GM19099 (cell line): Measurements from ENCODE around the gene CHST15.

Experiments used
- POLR2A ChIP-seq: IDR thresholded peaks from 3 replicates; pipeline ENCODE4 v1.6.1; 2011; ENCODE audit warnings: low read depth; ENCODE audit not compliant: insufficient read length; ENCODE audit errors: extremely low read depth

The CHST15 gene

GRCh38 chr10:124081547-124082140, 11.8 kb downstream of the CHST15 start:
- TF ChIP-seq POLR2A, result no peak

GRCh38 chr10:124079864-124080263, 13.5 kb downstream of the CHST15 start:
- no peak for TF ChIP-seq POLR2A

GRCh38 chr10:124078714-124079113, 14.7 kb downstream of the CHST15 start:
- no peak for TF ChIP-seq POLR2A

- no peak for TF ChIP-seq POLR2A
These were observed 15.4 kb downstream of the CHST15 start for GRCh38 chr10:124078028-124078427.

GRCh38 chr10:124077208-124077993, 16.0 kb downstream of the CHST15 start:
- no peak for TF ChIP-seq POLR2A

GRCh38 chr10:124076148-124076733, 17.2 kb downstream of the CHST15 start:
- no peak for TF ChIP-seq POLR2A

- TF ChIP-seq POLR2A, result no peak
These were observed 18.0 kb downstream of the CHST15 start for GRCh38 chr10:124075231-124075955.

- TF ChIP-seq POLR2A, result no peak
These were observed 18.8 kb downstream of the CHST15 start for GRCh38 chr10:124074501-124075109.

- no peak for TF ChIP-seq POLR2A
These were observed 19.4 kb downstream of the CHST15 start for GRCh38 chr10:124073978-124074377.

- TF ChIP-seq POLR2A, result no peak
These were observed 20.9 kb downstream of the CHST15 start for GRCh38 chr10:124072541-124072940.

GRCh38 chr10:124072106-124072505, 21.3 kb downstream of the CHST15 start:
- TF ChIP-seq POLR2A, result no peak

GRCh38 chr10:124071141-124071540, 22.3 kb downstream of the CHST15 start:
- TF ChIP-seq POLR2A, result no peak

GRCh38 chr10:124070666-124071065, 22.7 kb downstream of the CHST15 start:
- no peak for TF ChIP-seq POLR2A

- no peak for TF ChIP-seq POLR2A
These were observed 23.8 kb downstream of the CHST15 start for GRCh38 chr10:124069341-124070264.
